GM23338 (cell line): ENCODE results near the gene BCR. TPM values are rescaled to one million over a fixed set of nuclear protein-coding genes. Genes with fewer than 3 reads are reported as not detected.

Source experiments
- ATAC-seq: fragments of 200-7000 bp; cut with Tn5 transposase; 3 replicates; pipeline ENCODE4 v1.9.1; 2020
- DNase-seq: peaks from one replicate; pipeline ENCODE4 v3.0.0-alpha.2; 2015; ENCODE audit warnings: low spot score
- H2AFZ ChIP-seq: fragments of 200-600 bp; sonication (generic); 2 replicates; pipeline ENCODE4 v1.8.0; 2016; ENCODE audit warnings: antibody characterized with exemption, mild to moderate bottlenecking, moderate library complexity
- H3F3A ChIP-seq: fragments of 200-600 bp; sonication (generic); replicated peaks from 2 replicates; pipeline ENCODE4 v1.8.0; 2017; ENCODE audit warnings: antibody characterized with exemption, mixed run types, low read depth
- H3K27ac ChIP-seq: fragments of 200-600 bp; sonication (generic); 2 replicates; pipeline ENCODE4 v1.6.1; 2016; ENCODE audit warnings: low read depth
- H3K27me3 ChIP-seq: fragments of 200-600 bp; sonication (generic); 2 replicates; pipeline ENCODE4 v1.8.0; 2016; ENCODE audit warnings: mild to moderate bottlenecking, mixed run types, moderate library complexity; ENCODE audit not compliant: insufficient read depth
- H3K36me3 ChIP-seq: fragments of 200-600 bp; sonication (generic); 2 replicates; pipeline ENCODE4 v1.8.0; 2016; ENCODE audit warnings: mild to moderate bottlenecking; ENCODE audit not compliant: insufficient read depth
- H3K4me1 ChIP-seq: fragments of 200-600 bp; sonication (generic); 2 replicates; pipeline ENCODE4 v1.8.0; 2016; ENCODE audit warnings: mild to moderate bottlenecking, moderate library complexity; ENCODE audit not compliant: insufficient read depth
- H3K4me2 ChIP-seq: fragments of 200-600 bp; sonication (generic); 2 replicates; pipeline ENCODE4 v1.7.1; 2017; ENCODE audit warnings: mixed run types
- H3K4me3 ChIP-seq: fragments of 200-600 bp; sonication (generic); 2 replicates; pipeline ENCODE4 v1.6.1; 2016; ENCODE audit warnings: mixed run types
- H3K79me2 ChIP-seq: fragments of 200-600 bp; sonication (generic); replicated peaks from 2 replicates; pipeline ENCODE4 v1.8.0; 2017; ENCODE audit warnings: mild to moderate bottlenecking; ENCODE audit not compliant: insufficient read depth
- H3K9me2 ChIP-seq: fragments of 200-600 bp; sonication (generic); 2 replicates; pipeline ENCODE4 v1.8.0; 2017; ENCODE audit not compliant: insufficient read depth
- H4K20me1 ChIP-seq: fragments of 200-600 bp; sonication (generic); replicated peaks from 2 replicates; pipeline ENCODE4 v1.8.0; 2017; ENCODE audit warnings: mild to moderate bottlenecking; ENCODE audit not compliant: insufficient read depth
- H3K27ac Mint-ChIP-seq: 2 replicates; pipeline ENCODE4 v1.8.0; 2020; ENCODE audit warnings: inconsistent platforms, mild to moderate bottlenecking, moderate library complexity, mixed read lengths
- H3K27me3 Mint-ChIP-seq: 3 replicates; pipeline ENCODE4 v1.8.0; 2022; ENCODE audit warnings: low read depth, mild to moderate bottlenecking, moderate library complexity, mixed read lengths, inconsistent platforms; ENCODE audit not compliant: insufficient read depth, poor library complexity
- H3K36me3 Mint-ChIP-seq: 3 replicates; pipeline ENCODE4 v1.8.0; 2021; ENCODE audit warnings: low read depth, mild to moderate bottlenecking, inconsistent platforms, moderate library complexity, mixed read lengths
- H3K4me1 Mint-ChIP-seq: 3 replicates; pipeline ENCODE4 v1.8.0; 2020; ENCODE audit warnings: mild to moderate bottlenecking, inconsistent platforms, mixed read lengths
- H3K4me3 Mint-ChIP-seq: 3 replicates; pipeline ENCODE4 v1.8.0; 2021; ENCODE audit warnings: moderate library complexity, mild to moderate bottlenecking, inconsistent platforms, mixed read lengths
- H3K9me3 Mint-ChIP-seq: 3 replicates; pipeline ENCODE4 v1.8.0; 2020; ENCODE audit warnings: moderate library complexity, mild to moderate bottlenecking, inconsistent platforms, mixed read lengths
- CREB1 ChIP-seq: fragments of 250-450 bp; sonication (Bioruptor Pico); IDR thresholded peaks from 2 replicates; pipeline ENCODE4 v1.5.0; 2020; ENCODE audit warnings: low read depth, mild to moderate bottlenecking, moderate library complexity
- EZH2phosphoT487 ChIP-seq: fragments of 200-600 bp; sonication (generic); IDR thresholded peaks from one replicate; pipeline ENCODE4 v1.8.1; 2018; ENCODE audit warnings: antibody characterized with exemption; ENCODE audit not compliant: unreplicated experiment
- JUNB ChIP-seq: IDR thresholded peaks from one replicate; pipeline ENCODE4 v1.6.1; 2016; ENCODE audit warnings: antibody characterized with exemption; ENCODE audit not compliant: unreplicated experiment
- REST ChIP-seq: IDR thresholded peaks from one replicate; pipeline ENCODE4 v1.6.1; 2018; ENCODE audit warnings: antibody characterized with exemption; ENCODE audit not compliant: unreplicated experiment
- STAT1 ChIP-seq: IDR thresholded peaks from one replicate; pipeline ENCODE4 v1.6.1; 2016; ENCODE audit warnings: antibody characterized with exemption; ENCODE audit not compliant: unreplicated experiment
- polyA plus RNA-seq: library from polyadenylated mRNA; unstranded; fragments of >200 nt; fragmentation: Nextera tagmentation; extraction: Ambion mirVana; gene quantifications from 2 replicates; pipeline ENCODE4 v1.2.1, GENCODE V29; 2016
- total RNA-seq: library from RNA; depleted of rRNA; stranded (reverse); fragments of >200 nt; shearing (Covaris generic); gene quantifications from 2 replicates; pipeline ENCODE4 v1.2.3, GENCODE V29; 2014
- TF ChIP-seq, protein P1 (sequence below), 2 experiments: fragments of 200-600 bp in 1 of 2; sonication (generic) in 1 of 2; conservative IDR thresholded peaks; 2 replicates each; pipeline versions ENCODE4 v1.5.1 to v1.6.1; 2016 to 2017; ENCODE audit warnings: antibody characterized with exemption in 2 of 2, low read depth in 2 of 2, mild to moderate bottlenecking in 2 of 2, moderate library complexity in 1 of 2

The BCR gene
- total and polyA plus RNA-seq, 2 experiments from 2014 or later, result 17.7 to 121 TPM

DNA sequence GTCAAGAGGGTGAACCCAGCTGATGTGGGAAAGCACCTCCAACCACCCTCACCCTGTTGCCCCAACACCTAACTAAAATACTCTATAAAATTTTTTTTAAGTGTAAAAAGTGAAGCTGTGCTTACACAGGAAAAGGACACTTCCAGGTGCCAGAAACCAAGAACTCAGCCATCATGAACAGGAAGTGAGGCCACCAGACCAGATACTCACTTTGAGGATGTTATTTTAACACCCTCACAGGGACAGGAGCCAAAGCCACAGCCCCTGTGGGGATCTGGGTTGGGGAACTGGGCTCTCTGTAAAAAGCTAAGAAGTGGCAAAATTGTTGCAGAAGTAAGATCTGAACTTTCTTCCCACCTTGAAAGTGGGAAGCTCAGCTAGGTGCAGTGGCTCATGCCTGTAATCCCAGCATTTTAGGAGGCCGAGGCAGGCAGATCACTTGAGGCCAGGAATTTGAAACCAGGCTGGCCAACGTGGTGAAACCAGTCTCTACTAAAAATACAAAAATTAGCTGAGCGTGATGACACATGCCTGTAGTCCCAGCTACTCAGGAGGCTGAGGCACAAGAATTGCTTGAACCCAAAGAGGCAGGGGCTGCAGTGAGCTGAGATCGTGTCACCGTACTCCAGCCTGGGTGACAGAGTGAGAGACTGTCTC lies 42.3 kb upstream of the BCR start:
- DNase-seq, result no peak
- H3K36me3 Mint-ChIP-seq, result no peaks in the 10 kb centered on the region
- H3K4me2 ChIP-seq, result no peak overlapping the region
- H3K4me1 Mint-ChIP-seq, result peaks cover 15% of the 10 kb centered on the region
- H3K9me2 ChIP-seq, result no peaks in the 10 kb centered on the region
- H3K27me3 Mint-ChIP-seq, result peaks cover 10% of the 10 kb centered on the region
- ATAC-seq, result no peak
- no peaks in the 10 kb centered on the region for H3K27me3 ChIP-seq
- no peaks in the 10 kb centered on the region for H4K20me1 ChIP-seq
- H3K4me1 ChIP-seq, result peaks cover 6% of the 10 kb centered on the region
- no peak overlapping the region for H3K4me3 ChIP-seq
- H2AFZ ChIP-seq, result no peak overlapping the region
- no peaks in the 10 kb centered on the region for H3K79me2 ChIP-seq
- no peak overlapping the region for H3K4me3 Mint-ChIP-seq
- H3K27ac Mint-ChIP-seq, result no peak overlapping the region
- no peaks in the 10 kb centered on the region for H3K36me3 ChIP-seq
- H3K9me3 Mint-ChIP-seq, result peaks cover 3% of the 10 kb centered on the region; the same call in 1 of the 3 replicates
- no peaks in the 10 kb centered on the region for H3F3A ChIP-seq
- no peak overlapping the region for H3K27ac ChIP-seq
- TF ChIP-seq EZH2phosphoT487 (no peak), CREB1 (CRISPR knock-in tag) (no peak), STAT1 (no peak), JUNB (no peak)
- TF ChIP-seq, protein P1, sequence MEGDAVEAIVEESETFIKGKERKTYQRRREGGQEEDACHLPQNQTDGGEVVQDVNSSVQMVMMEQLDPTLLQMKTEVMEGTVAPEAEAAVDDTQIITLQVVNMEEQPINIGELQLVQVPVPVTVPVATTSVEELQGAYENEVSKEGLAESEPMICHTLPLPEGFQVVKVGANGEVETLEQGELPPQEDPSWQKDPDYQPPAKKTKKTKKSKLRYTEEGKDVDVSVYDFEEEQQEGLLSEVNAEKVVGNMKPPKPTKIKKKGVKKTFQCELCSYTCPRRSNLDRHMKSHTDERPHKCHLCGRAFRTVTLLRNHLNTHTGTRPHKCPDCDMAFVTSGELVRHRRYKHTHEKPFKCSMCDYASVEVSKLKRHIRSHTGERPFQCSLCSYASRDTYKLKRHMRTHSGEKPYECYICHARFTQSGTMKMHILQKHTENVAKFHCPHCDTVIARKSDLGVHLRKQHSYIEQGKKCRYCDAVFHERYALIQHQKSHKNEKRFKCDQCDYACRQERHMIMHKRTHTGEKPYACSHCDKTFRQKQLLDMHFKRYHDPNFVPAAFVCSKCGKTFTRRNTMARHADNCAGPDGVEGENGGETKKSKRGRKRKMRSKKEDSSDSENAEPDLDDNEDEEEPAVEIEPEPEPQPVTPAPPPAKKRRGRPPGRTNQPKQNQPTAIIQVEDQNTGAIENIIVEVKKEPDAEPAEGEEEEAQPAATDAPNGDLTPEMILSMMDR (conservative IDR thresholded peaks at IDR 0.05; ENCODE audit: low read depth in 2 of 2), result no peak

- Mint-ChIP-seq H3K4me1 (peaks cover 19% of the 10 kb centered on the region), H3K27me3 (peaks cover 10% of the 10 kb centered on the region), H3K9me3 (peaks cover 3% of the 10 kb centered on the region; the same call in 1 of the 3 replicates), H3K36me3 (no peaks in the 10 kb centered on the region), H3K4me3 (no peak overlapping the region), H3K27ac (no peak overlapping the region)
- Histone ChIP-seq H3K4me2 (no peak overlapping the region), H3K36me3 (no peaks in the 10 kb centered on the region), H3K9me2 (no peaks in the 10 kb centered on the region), H2AFZ (no peak overlapping the region), H4K20me1 (no peaks in the 10 kb centered on the region), H3K4me1 (peaks cover 6% of the 10 kb centered on the region), H3K27me3 (no peaks in the 10 kb centered on the region; the same call in 1 of the 2 replicates), H3K79me2 (no peaks in the 10 kb centered on the region), H3K27ac (no peak overlapping the region), H3K4me3 (no peak overlapping the region), H3F3A (no peaks in the 10 kb centered on the region)
- DNase-seq (no peak), ATAC-seq (no peak)
- TF ChIP-seq REST, result no peak
- no peak for TF ChIP-seq JUNB
- TF ChIP-seq, protein P1 (conservative IDR thresholded peaks at IDR 0.05; ENCODE audit: low read depth in 2 of 2), result no peak
These were observed 41.5 kb upstream of the BCR start for GRCh38 chr22:23138584-23139435.
